GM19099 (cell line): ENCODE results near the gene GOLGA1.

Experiments
- POLR2A ChIP-seq: IDR thresholded peaks from 3 replicates; pipeline ENCODE4 v1.6.1; 2011; ENCODE audit warnings: low read depth; ENCODE audit not compliant: insufficient read length; ENCODE audit errors: extremely low read depth

Gene GOLGA1

DNA sequence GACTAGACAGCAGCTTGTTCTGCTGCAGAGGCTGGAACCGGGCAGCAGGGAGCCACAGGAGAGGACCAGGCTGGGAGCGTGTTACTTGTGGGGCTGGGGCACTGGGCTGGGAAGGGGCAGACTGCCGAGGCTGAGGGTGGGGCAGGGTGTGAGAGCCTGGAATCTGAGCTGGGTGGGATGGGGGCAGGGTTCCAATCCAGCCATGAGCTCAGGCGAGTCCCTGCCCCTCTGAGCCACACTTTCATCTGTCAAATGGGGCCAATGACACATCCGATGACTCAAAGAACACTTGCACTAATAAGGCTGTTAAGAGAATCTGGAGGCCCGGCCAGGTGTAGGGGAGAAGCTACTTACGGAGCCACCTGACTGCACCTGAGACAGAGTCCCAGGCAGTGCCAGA lies 106.3 kb downstream of the GOLGA1 start:
- no peak for TF ChIP-seq POLR2A

DNA sequence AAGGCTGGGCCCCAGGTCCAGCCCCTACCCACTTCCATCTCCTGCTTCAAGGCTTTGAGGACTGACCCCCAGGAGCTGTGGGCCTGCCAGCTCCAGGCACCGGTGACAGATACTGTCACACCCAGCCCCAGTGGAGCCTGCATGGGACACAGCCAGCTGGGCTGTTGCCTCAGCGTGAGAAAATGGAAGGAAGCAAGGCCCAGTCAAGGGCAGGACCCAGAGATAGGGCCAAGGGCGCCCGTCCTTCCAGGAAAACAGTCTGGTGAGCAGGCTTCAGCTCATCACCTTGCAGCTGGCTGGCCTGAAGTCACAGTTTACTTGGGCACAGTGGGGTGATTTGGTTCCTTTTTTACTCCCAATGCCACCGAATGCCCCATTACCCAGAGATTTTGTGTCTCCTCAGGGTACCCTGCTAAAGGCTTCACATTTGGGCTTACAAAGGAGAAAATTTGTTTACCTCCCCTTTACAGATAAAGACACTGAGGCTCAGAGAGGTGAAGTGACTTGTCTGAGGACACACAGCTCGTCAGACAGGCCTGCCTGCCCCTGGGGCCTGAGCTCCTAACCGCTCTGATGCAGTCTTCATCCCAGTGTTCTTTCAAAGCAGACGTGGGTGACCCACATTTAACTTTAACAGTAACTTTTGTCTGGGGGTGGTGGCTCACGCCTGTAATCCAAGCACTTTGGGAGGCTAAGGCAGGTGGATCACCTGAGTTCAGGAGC lies 109.1 kb downstream of the GOLGA1 start:
- no peak for TF ChIP-seq POLR2A

DNA sequence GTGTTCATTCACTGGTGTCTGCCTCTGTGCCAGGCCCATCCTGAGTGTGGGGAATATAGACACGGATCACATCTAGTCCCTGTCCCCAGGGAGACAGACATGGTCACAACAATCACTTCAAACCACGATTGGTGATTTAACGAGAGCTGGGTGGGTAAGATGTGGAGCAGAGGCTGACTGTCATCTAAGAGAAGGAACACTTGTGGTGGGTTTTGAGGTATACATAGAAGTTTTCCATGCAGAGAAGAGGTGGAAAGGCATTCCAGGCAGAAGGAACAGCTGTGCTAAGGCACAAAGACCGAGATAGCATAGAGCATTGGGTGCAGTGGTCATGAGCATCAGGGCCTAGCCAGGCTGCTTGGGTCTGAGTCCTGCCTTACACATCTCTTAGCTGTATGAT lies 110.3 kb downstream of the GOLGA1 start:
- no peak for TF ChIP-seq POLR2A

DNA sequence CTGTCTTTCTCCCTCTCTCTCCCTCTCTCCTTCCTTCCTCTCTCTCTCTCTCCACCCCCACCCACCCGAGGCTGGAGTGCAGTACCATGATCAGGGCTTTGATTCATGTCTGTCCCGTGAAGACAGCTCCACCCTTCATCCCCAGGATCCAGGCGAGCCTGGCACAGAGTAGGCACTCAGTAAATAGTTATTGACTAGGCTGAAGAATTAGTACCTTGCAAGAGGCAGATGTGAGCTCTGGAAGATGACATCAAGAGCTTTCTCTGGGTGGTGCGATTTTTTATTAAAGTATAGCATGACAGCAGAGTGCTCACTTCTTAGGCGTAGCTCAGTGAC lies 111.6 kb downstream of the GOLGA1 start:
- no peak for TF ChIP-seq POLR2A

DNA sequence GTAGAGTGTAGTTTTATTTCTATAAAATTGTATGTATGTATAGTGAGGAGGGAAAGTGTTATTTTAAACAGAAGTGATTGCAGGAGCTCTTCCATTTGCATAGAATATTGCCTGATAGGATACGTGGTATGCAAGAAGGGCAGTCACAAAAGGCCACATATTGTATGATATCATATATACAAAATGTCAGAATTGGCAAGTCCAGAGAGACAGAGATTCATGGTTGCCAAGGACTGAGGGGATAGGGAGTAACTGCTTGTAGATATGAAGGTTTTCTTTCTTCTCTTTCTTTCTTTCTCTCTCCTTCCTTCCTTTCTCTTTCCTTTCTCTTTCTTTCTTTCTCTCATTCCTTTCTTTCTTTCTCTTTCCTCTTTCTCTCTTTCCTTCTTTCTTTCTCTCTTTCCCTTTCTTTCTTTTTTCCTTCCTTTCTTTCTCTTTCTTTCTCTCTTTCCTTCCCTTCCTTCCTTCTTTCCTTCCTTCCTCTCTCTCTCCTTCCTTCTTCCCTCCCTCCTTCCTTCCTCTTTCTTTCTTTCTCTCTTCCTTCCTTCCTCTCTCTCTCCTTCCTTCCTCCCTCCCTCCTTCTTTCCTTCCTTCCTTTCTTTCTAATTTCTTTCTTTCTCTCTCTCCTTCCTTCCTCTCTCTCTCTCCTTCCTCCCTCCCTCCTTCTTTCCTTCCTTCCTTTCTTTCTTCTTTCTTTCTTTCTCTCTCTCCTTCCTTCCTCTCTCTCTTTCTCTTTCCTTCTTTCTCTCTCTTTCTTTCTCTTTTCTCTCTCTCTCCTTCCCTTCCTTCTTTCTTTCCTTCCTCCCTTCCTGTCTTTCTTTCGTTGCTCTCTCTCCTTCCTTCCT lies 112.2 kb downstream of the GOLGA1 start:
- TF ChIP-seq POLR2A, result no peak
